ENCODE data around the gene GRWD1.

DNA sequence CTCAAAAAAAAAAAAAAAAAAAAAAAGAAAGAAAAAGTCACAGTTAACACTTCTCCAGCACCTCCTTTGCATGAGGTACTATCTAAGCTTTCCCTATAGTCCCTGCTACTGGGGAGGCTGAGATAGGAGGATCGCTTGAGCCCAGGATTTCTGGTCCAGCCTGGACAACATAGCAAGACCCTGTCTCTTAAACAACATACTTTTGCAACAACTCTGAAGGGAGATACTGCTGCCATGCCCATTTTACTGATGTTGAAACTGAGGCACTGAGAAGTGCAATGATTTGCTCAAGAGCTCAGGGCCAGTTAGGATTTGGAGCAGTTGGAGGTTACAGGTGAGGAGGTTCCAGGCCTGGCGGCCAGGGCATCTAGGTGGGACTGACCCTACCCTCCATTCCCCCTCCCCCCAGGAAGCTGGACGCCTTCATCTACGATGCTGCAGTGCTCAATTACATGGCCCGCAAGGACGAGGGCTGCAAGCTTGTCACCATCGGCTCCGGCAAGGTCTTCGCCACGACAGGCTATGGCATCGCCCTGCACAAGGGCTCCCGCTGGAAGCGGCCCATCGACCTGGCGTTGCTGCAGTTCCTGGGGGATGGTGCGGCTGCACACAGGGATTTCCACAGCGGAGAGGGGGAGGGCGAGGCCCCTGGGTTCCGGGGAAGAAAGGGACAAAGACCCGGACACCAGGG is 4.3 kb upstream of the GRWD1 start:
- TF ChIP-seq CTCF (IDR thresholded peaks at IDR 0.05; ENCODE audit: insufficient read depth, low read depth, low read length): no peak
- no peak for TF ChIP-seq EZH2 (IDR thresholded peaks at IDR 0.05; ENCODE audit: insufficient read depth, low read length)

Measured in astrocyte (in vitro differentiated cells and primary cell).